GM21528 (cell line): ENCODE data around the gene C13orf46.
"Not testable (repeated sequence)": the region's sequence is repeated elsewhere in the genome, so short reads cannot be mapped to it uniquely, and the experiment has no call there.

Source experiments
- ATAC-seq: cut with Tn5 transposase; IDR thresholded peaks from one replicate; pipeline ENCODE4 v1.9.1; 2021; ENCODE audit warnings: mild to moderate bottlenecking, moderate library complexity; ENCODE audit not compliant: unreplicated experiment, low FRiP score

The C13orf46 gene

GRCh38 chr13:113973218-113974164 is at the start of gene C13orf46:
C13orf46 (minus strand) TSS chr13:113974076; CDS start chr13:113973997, 79 bp downstream.
- ATAC-seq: no peak

DNA sequence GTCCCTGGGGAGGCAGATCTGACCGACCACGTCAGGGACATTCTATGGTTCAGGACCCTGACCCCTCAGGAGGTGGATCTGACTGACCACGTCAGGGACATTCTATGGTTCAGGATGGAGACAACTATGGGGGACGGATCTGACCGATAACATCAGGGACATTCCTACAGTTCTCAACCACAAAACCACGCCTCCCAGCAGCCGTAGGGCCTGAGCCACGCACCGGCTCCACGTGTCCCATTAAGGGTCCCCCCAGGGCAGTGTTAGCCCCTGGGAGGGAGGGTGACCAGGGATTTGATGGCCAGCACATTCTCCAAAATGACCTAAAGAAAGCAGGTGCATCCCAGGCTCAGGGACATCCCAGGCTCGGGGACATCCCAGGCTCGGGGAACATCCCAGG is 49.0 kb upstream of the C13orf46 start:
- no peak for ATAC-seq

- no peak for ATAC-seq
Measured at GRCh38 chr13:114022309-114022669, 48.4 kb upstream of the C13orf46 start.

GRCh38 chr13:114021464-114022308 is 47.8 kb upstream of the C13orf46 start:
- no peak for ATAC-seq

DNA sequence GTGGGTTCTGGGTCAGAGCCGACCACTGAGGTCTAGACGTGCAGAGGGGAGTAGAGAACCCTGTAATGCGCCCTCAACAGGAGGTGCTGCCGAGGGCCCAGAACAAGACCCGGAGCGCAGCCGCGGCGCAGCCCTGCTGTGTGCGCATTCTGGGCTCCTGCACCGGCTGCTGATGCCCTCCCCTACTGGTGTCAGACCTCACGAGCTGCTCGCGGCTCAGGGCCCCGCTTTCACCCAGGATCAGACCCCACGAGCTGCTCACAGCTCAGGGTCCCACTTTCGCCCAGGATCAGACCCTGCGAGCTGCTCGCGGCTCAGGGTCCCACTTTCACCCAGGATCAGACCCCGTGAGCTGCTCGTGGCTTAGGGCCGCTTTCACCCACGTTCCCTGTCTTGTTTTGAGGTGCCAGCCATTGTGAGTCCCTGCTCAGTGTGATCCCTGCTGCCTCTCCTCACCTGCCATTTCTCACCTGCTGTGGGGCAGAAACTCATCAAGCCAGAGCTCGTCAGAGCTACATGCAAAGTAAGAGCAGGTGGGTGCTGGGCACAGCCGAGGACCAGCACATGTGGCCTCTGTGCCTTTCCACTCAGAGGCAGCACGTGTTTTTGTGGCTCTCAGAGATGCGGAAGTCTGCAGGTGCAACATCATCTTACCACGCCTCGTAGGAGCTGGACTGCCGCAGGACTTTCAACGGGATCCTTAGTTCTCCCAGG is 47.0 kb upstream of the C13orf46 start:
- ATAC-seq: no peak

GRCh38 chr13:114020134-114020533 is 46.3 kb upstream of the C13orf46 start:
- ATAC-seq: not testable (repeated sequence)

DNA sequence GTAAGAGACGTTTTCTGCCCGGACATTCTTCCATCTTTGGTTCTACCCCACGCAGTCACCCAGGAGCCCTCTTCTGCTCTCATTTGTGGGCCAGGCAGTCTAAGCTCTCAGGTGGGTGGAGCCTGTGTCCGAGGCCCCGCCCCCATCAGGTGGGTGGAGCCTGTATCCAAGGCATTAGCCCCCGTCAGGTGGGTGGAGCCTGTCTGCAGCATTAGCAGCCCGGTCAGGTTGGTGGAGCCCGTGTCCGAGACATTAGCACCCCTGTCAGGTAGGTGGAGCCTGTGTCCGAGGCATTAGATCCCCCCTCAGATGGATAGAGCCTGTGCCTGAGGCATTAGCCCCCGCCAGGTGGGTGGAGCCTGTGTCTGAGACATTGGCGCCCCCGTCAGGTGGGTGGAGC is 45.5 kb upstream of the C13orf46 start:
- ATAC-seq: no peak

DNA sequence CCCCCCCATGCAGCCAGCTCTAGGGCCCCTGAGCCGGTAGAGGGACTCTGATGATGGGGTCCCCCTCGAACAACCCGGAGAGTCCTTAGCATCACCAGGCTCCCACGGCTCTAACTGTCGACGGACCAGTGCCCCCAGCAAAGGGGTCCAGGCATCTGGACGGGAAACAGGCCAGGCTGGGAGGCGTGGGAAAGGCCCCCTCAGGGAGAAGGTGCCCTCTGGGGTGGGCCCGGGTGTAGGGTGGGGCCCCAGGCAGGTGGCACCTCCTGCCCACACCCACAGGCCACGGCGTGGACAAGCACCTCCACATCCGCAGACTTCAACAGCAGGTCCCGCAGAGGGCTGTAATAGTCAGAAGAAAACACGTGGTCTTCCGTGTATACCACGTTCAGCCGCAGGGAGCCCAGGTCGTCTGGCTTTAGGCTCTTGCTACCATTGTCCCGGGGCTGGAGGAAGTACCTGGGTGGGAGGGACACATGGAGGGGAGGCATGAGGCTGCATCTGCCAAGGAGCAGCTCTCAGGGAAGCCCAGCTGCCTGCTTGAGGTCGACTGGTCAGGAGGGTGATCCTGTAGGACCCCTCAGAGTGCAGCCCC is 44.7 kb upstream of the C13orf46 start:
- ATAC-seq: no peak

DNA sequence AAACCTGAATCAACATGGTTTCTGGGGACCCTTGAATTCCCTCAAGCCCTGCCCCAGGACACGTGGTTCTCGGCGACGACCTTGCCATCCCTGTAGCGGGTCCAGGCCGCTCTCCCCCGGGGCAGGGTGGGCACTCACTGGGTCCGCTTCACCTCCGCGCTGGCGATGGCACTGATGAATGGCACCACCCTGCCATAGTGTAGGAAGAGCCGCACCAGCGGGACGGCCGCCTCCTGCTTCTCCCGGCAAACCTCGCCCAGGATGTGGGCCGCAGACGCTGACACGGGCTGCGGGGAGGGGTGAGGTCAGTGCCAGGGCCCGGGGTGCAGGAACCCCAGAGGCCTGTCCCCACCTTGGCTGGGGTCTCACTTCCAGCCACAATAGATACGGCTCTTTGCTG is 44.1 kb upstream of the C13orf46 start:
- ATAC-seq: no peak

DNA sequence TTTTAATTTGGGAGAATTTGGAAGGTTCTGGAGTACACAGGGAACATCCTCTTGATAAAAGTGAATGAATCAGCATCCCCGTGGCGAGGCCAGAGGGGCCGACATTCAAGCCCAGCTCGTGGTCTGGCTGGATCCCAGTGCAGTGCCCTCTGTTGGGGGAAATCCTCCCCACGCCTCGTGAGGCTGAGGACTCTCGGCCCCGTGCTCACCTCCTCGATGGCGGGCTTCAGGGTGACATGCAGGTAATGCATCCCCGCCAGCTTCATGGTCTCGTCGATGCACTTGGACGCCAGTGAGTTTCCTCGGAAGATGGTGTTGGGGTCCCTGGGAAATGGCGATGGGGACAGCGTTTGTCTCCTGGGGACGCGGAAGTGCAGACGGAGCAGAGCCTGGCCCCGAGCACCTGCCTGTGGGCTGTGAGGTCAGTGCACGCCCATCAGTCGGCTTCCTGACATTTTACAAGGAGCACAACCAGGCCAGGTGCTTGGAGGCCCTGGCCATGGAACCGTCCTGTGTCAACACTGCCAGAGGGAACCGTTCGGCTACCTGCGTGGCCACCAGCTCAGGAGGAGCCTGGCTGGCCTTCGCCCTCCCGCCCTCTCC is 43.3 kb upstream of the C13orf46 start:
- no peak for ATAC-seq

DNA sequence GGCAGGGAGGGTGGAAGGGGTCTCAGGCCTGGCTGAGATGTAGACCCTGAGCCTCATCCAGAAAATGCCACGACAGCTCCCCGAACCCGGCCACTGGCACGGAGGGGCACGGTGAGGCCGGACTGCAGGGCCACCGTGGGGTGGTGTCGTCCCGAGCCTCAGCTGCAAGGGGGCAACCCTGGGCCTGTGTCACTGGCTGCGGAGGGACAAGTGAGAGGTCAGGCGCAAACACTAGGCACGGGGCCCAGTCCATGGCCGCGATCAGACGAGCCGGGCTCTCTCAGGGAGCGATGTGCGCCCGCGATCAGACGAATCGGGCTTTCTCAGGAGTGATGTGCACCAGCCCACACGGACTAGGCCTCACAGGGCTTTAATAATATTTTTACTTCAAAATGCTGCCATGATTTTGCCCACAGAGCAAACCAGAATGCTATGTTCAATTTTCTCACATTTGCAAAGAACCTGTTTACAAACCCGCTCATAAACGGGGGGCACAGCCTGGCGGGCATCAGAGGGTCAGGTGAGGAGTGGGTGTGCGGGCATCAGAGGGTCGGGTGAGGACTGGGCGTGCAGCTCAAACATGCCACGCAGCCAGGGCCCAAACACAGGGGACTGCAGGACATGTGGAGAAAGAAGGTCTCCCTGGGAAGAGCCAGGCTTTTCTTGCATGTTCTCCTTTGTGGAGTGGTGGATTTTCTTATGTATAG is 42.6 kb upstream of the C13orf46 start:
- no peak for ATAC-seq

DNA sequence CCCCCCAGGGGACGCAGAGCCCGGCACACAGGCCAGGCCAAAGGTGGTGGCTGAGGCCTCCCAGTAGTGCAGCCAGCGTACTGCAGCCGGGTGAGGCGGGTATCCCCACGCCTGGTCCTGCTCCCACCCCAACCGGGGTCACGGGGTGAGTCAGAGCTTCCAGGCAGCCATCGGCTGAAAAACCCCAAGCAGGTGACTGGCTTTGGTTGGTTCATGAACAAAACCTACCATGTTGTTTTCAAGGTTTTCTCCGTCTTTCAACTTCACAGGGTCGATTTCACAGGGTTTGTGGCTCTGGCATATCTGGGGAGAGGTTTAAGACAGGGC is 42.1 kb upstream of the C13orf46 start:
- no peak for ATAC-seq

DNA sequence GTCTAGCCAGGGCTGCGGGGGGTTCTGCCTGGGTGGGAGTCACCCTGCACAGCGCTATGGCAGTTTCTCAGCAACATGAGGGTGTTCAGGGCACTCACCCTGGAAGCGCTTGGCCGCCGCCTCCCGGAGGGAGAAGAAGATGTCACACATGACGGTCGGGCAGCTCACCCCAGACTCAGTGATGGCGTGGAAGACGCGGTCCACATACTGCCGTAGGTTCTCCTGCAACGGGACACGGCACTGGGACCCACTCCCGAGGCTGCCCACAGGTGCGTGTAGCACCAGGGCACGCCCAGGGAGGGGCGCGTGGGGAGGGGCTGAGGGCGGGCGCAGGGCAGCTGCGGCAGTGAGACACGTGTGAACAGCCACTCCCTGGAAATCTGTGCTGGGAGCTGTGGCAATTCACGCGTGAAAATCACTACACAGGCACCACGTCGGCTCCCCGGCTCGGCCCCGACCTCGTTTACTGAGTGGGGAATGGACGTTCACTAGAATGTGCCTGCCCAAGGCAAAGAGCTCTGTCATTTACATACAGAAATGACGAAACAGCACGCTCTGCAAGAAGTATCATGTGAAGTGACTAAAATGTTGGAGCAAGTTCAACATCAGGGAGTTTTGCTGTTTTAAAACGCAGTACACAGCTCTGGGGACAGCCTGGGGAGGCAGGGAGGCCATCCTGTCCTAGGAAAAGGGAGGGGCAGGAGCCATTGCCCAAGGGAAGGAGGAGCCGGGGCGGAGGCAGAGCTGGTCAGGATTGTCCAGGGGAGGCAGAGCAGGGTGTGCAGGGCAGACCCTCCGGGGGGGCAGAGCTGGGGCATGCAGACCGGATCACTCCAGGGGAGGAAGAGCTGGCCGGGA is 41.5 kb upstream of the C13orf46 start:
- ATAC-seq: no peak

- ATAC-seq: no peak
Measured at GRCh38 chr13:114013952-114014629, 40.2 kb upstream of the C13orf46 start.

- ATAC-seq: no peak
Measured at GRCh38 chr13:114013336-114013735, 39.5 kb upstream of the C13orf46 start.

DNA sequence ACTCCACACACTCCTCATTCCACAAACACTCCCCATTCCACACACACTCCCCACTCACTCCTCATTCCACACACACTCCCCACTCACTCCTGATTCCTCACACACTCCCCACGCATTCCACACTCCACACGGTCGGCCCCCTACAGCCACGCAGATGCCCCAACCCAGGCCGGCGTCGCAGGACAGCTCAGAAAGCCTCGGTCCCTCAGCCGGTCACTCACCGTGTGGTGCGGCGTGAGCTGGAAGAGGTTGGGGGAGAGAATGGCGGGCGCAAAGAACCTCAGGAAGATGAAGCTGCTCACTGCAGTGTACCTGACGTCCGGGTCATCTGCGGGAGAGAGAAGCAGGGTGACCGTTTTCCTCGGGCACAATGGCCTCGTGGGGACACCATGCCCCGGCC is 39.0 kb upstream of the C13orf46 start:
- ATAC-seq: no peak

DNA sequence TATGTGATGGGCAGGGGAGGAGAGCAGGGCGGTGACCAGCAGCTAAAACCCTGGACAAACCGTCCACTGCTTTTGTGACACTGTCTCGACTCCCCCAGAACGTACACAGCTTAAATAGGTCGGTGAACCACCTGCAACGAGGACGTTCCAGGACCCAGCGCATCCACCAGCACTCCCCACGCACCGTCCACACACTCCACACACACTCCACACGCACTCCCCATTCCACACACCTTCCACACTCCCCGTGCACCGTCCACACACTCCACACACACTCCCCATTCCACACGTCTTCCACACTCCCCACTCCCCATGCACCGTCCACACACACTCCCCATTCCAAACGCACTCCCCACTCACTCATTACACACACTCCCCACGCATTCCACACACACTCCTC is 38.3 kb upstream of the C13orf46 start:
- ATAC-seq: no peak

DNA sequence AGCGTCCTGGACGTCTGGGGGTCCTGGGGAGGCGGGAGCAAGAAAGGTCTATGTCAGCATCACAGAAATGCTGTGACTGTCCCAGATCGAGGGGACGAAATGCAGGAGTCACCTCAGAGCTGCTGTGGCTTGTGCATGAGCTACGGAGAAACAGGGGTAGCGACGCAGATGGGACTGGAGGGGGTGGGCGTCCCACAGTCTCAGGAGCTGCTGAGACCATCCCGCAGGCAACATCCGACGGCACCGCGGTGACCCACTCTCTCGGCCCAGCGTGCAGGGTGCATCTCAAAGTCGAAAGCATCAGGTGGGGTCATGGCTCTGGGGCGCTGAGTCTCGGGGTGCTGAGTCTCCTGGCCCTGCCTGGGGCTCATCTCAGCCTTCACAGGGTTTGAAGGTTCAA is 37.4 kb upstream of the C13orf46 start:
- no peak for ATAC-seq
